Body of pancreas (tissue), 4 donors: Measurements from ENCODE around the gene GFRA3. TPM values are rescaled to one million over a fixed set of nuclear protein-coding genes. Genes with fewer than 3 reads are reported as not detected.

ENCODE experiments used
- ATAC-seq: fragments of 150-250 bp; one replicate; pipeline ENCODE4 v1.9.1; 2016
- DNase-seq, 4 donors: peaks; one replicate each; pipeline ENCODE4 v3.0.0-alpha.2; 2019
- H3K27ac ChIP-seq, 4 donors: fragments of 200-600 bp; sonication (generic); 1 replicate in 3 of 4; 2 replicates in 1 of 4; pipeline versions ENCODE4 v1.5.1 to v1.6.1; 2016 to 2019; ENCODE audit warnings: mild to moderate bottlenecking in 1 of 4, mixed read lengths in 1 of 4, moderate library complexity in 1 of 4
- H3K27me3 ChIP-seq, 2 donors: fragments of 200-600 bp; sonication (generic); one replicate each; pipeline ENCODE4 v1.6.0; 2016; ENCODE audit warnings: mild to moderate bottlenecking in 1 of 2
- H3K36me3 ChIP-seq, 2 donors: fragments of 200-600 bp; sonication (generic); replicated peaks in 1 of 2; 2 replicates each; pipeline ENCODE4 v1.5.1; 2016; ENCODE audit warnings: low read depth in 2 of 2; ENCODE audit not compliant: insufficient read depth in 1 of 2
- H3K4me1 ChIP-seq: fragments of 200-600 bp; sonication (generic); one replicate; pipeline ENCODE4 v1.6.0; 2016
- H3K4me3 ChIP-seq, 2 donors: fragments of 200-600 bp; sonication (generic); 1 replicate in 1 of 2; 2 replicates in 1 of 2; pipeline ENCODE4 v1.5.1; 2016 to 2019
- H3K9me3 ChIP-seq, 3 donors: fragments of 200-600 bp; sonication (generic); 1 replicate in 2 of 3; 2 replicates in 1 of 3; pipeline ENCODE4 v1.5.1; 2016
- CTCF ChIP-seq, 7 experiments: fragments of 450-650 bp in 4 of 7; fragments of 200-600 bp in 3 of 7; sonication (generic) in 3 of 7; IDR thresholded peaks; one replicate each; pipeline ENCODE4 v1.5.1; 2016 to 2019; ENCODE audit warnings: antibody characterized with exemption in 7 of 7
- POLR2A ChIP-seq, 3 donors: fragments of 450-650 bp; IDR thresholded peaks; one replicate each; pipeline ENCODE4 v1.6.1; 2016; ENCODE audit warnings: antibody characterized with exemption in 3 of 3, mild to moderate bottlenecking in 2 of 3
- WGBS, 2 donors: methylation state at CpG; one replicate each; pipeline ENCODE4 v1.1.5; 2017; 5-methylcytosine and 5-hydroxymethylcytosine counted together
- intact Hi-C: fragments of 100-400 bp; cut with DNase I; formaldehyde crosslinking; loops from one replicate; pipeline ENCODE4 v1.15.1; 2023
- total RNA-seq, 2 donors: library from RNA; depleted of rRNA; stranded (reverse); fragments of >200 nt; gene quantifications; one replicate each; pipeline ENCODE4 v1.1.0, GENCODE V29; 2016

The GFRA3 gene
- total RNA-seq, 2 donors from 2014 or later: 1.8 to 4.3 TPM

- intact Hi-C loops: no loop called here
- Histone ChIP-seq H3K27me3 (no peaks in the 10 kb centered on the region), H3K27ac (no peak overlapping the region), H3K4me1 (no peaks in the 10 kb centered on the region), H3K9me3 (no peaks in the 10 kb centered on the region), H3K36me3 (no peaks in the 10 kb centered on the region), H3K4me3 (no peak overlapping the region)
- no peak for ATAC-seq
- 89 to 90% methylated on average over 6 of the region's 6 CpGs for WGBS, 2 donors
- no peak for TF ChIP-seq CTCF (IDR thresholded peaks at IDR 0.05)
- no peak for TF ChIP-seq POLR2A (IDR thresholded peaks at IDR 0.05)
- DNase-seq: no peak
Observed at GRCh38 chr5:138303372-138303771, 29.0 kb upstream of the GFRA3 start.

- Histone ChIP-seq H3K4me1 (no peaks in the 10 kb centered on the region), H3K36me3 (no peaks in the 10 kb centered on the region), H3K27ac (no peak overlapping the region), H3K4me3 (no peak overlapping the region), H3K27me3 (no peaks in the 10 kb centered on the region), H3K9me3 (no peaks in the 10 kb centered on the region)
- ATAC-seq (no peak), DNase-seq (no peak)
- intact Hi-C loops: no loop called here
- WGBS, 2 donors: 80 to 83% methylated on average over 3 of the region's 3 CpGs
- TF ChIP-seq POLR2A (IDR thresholded peaks at IDR 0.05) (no peak), CTCF (IDR thresholded peaks at IDR 0.05) (no peak)
Observed at GRCh38 chr5:138289296-138289695, 14.9 kb upstream of the GFRA3 start.

DNA sequence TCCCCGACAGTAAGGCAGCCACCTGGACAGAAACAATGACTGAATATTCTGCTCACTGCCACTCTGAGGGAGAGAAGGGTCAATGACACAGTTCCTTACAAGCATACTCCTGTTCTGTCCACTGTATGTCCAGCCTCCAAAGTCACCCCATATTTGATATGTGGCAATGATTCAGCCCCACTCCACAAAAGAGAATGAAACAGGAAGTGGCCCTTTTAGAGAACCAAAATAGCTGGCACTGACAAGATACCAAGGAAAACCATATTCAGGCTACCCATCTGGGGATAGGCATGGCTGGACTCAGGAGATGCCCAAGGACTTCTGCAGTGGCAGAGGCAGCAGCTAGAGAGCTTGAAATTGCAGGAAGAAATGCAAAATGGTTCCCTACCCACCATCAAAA is 12.8 kb upstream of the GFRA3 start:
- no peaks in the 10 kb centered on the region for H3K9me3 ChIP-seq
- no peak for DNase-seq
- TF ChIP-seq CTCF (IDR thresholded peaks at IDR 0.05) (no peak), POLR2A (IDR thresholded peaks at IDR 0.05) (no peak)
- ATAC-seq: no peak
- H3K4me1 ChIP-seq: no peaks in the 10 kb centered on the region
- no peaks in the 10 kb centered on the region for H3K27me3 ChIP-seq
- no peak overlapping the region for H3K4me3 ChIP-seq
- 100% methylated on average over 1 of the region's 1 CpG; no CpG with 5 or more reads in 1 of the 2 donors for WGBS, 2 donors
- H3K27ac ChIP-seq: no peak overlapping the region
- intact Hi-C loops: no loop called here
- H3K36me3 ChIP-seq: no peaks in the 10 kb centered on the region

DNA sequence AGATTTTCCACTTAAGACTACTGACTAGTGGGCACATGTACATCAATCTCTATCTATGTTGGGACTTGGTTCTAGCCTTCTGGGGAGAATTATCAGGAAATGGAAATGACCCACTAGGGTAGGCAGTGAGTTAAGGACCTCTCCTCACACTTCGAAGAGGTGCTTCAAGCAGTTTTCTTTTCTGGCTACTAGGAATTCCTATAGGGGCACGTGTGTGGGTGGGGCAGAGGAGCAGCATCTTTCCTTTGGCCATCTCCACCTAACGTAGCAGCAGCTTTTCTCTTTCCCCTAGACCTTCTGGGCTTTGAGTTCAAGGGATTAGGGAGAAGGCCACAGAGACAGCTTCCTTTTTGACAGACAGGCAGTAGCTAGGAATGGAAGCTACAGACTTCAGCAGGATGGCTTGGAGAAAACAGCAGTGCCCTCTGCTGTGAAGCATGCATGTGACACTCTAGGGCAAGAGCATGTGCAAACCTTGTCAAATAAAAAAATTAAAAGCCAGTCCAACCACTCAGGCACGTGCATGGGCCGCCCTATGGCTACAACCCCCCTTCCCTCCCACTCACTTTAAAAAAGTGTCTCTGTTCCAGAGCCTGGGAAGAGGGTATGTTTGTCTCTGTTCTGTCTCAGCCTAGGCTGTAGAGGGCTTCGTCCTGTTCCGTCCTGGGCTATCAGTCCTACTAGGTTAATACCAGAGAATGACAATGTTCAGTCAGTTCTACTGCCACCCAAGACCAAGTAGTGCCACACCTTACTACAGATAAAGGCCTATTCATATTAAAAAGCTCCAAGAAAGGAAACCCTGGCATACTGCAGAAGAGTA is 8.7 kb upstream of the GFRA3 start:
- no peaks in the 10 kb centered on the region for H3K4me1 ChIP-seq
- TF ChIP-seq CTCF (IDR thresholded peaks at IDR 0.05) (peak in 6 of 7 experiments; percentile 21 to 74 (median 56)), POLR2A (IDR thresholded peaks at IDR 0.05) (no peak)
- no peak overlapping the region for H3K4me3 ChIP-seq
- no peaks in the 10 kb centered on the region for H3K9me3 ChIP-seq
- DNase-seq: peak; percentile 46 to 72 (median 61)
- intact Hi-C loops: no loop called here
- no peaks in the 10 kb centered on the region for H3K36me3 ChIP-seq
- peak; percentile 82 for ATAC-seq
- H3K27me3 ChIP-seq: no peaks in the 10 kb centered on the region
- H3K27ac ChIP-seq: no peak overlapping the region
- whole genome bisulfite sequencing, 2 donors: 58 to 59% methylated on average over 7 of the region's 7 CpGs

- no peak overlapping the region for H3K27ac ChIP-seq
- H3K4me1 ChIP-seq: peaks cover 8% of the 10 kb centered on the region
- intact Hi-C loops: no loop called here
- TF ChIP-seq POLR2A (IDR thresholded peaks at IDR 0.05): no peak
- TF ChIP-seq CTCF (IDR thresholded peaks at IDR 0.05): no peak
- H3K4me3 ChIP-seq: no peak overlapping the region
- H3K9me3 ChIP-seq: no peaks in the 10 kb centered on the region
- no peaks in the 10 kb centered on the region for H3K27me3 ChIP-seq
- DNase-seq (no peak), ATAC-seq (no peak)
- H3K36me3 ChIP-seq: no peaks in the 10 kb centered on the region
Observed at GRCh38 chr5:138280915-138281314, 6.5 kb upstream of the GFRA3 start.
